SU-DHL-6 (cell line): Measurements from ENCODE around the gene ELK4.

Experiments used
- CTCF ChIP-seq: fragments of 200-600 bp; sonication (generic); IDR thresholded peaks from one replicate; pipeline ENCODE4 v1.5.1; 2017; ENCODE audit warnings: antibody characterized with exemption, mild to moderate bottlenecking, low read length, moderate library complexity; ENCODE audit not compliant: insufficient read depth, poor library complexity, severe bottlenecking
- EZH2phosphoT487 ChIP-seq: fragments of 200-600 bp; sonication (generic), shearing (Covaris generic); conservative IDR thresholded peaks from 2 replicates; pipeline ENCODE4 v1.6.1; 2018; ENCODE audit warnings: mild to moderate bottlenecking, antibody characterized with exemption, low read length, moderate library complexity, mixed read lengths

DNA sequence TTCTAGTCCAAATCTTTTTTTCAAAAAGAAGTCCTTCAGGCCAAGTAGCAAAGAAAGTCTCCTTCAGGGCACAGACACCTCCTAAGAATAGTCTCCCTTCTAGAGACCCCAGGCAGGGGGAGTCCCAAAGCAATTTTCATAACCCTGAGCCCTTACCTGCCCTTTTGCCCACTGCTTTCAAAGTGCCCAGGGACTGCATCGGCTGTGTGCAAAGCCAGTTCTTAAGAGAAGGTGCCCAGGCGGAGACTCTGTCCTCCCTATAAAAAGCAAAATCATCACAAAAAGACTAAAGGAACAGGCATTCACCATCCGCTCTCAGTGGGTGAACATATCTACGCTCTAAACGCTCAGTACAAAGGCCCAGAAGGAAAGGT is 32.2 kb downstream of the ELK4 start:
- TF ChIP-seq CTCF: no peak
- no peak for TF ChIP-seq EZH2phosphoT487
